Left lung (tissue), 10 donors: ENCODE results near the gene RBM19. TPM values are rescaled to one million over a fixed set of nuclear protein-coding genes. Genes with fewer than 3 reads are reported as not detected.
"Not testable (repeated sequence)": the region's sequence is repeated elsewhere in the genome, so short reads cannot be mapped to it uniquely, and the experiment has no call there.

Experiments used
- ATAC-seq: fragments of 200-7000 bp; cut with Tn5 transposase; one replicate; pipeline ENCODE4 v1.9.1; 2020; ENCODE audit warnings: moderate library complexity
- DNase-seq, 4 donors: peaks; one replicate each; pipeline ENCODE4 v3.0.0-alpha.2; 2013 to 2020
- H3K27ac ChIP-seq, 2 donors: fragments of 200-600 bp; sonication (generic) in 1 of 2; one replicate each; pipeline versions ENCODE4 v1.5.0 to v1.8.0; 2020 to 2021
- H3K27me3 ChIP-seq, 2 donors: fragments of 200-600 bp; sonication (generic) in 1 of 2; one replicate each; pipeline versions ENCODE4 v1.5.0 to v1.8.0; 2020 to 2021
- H3K36me3 ChIP-seq, 2 donors: fragments of 200-600 bp; sonication (generic) in 1 of 2; one replicate each; pipeline versions ENCODE4 v1.5.0 to v1.8.0; 2020 to 2021
- H3K4me1 ChIP-seq, 2 donors: fragments of 200-600 bp; one replicate each; pipeline ENCODE4 v1.8.0; 2021
- H3K4me3 ChIP-seq, 2 donors: fragments of 200-600 bp; sonication (generic) in 1 of 2; one replicate each; pipeline versions ENCODE4 v1.5.0 to v1.8.0; 2020 to 2021; ENCODE audit warnings: mild to moderate bottlenecking in 1 of 2
- H3K9me3 ChIP-seq, 2 donors: fragments of 200-600 bp; sonication (generic) in 1 of 2; one replicate each; pipeline versions ENCODE4 v1.5.0 to v1.8.0; 2020 to 2021
- CTCF ChIP-seq, 2 donors: fragments of 200-600 bp; sonication (generic) in 1 of 2; IDR thresholded peaks; one replicate each; pipeline versions ENCODE4 v1.5.0 to v1.8.0; 2021; ENCODE audit warnings: antibody characterized with exemption in 2 of 2
- intact Hi-C, 2 donors: fragments of 100-400 bp; cut with DNase I; formaldehyde crosslinking; loops; one replicate each; pipeline versions ENCODE4 v1.11.2 to v1.14.2; 2022
- polyA plus RNA-seq, 6 donors: library from polyadenylated mRNA; unstranded; fragments of 120-200 nt; gene quantifications; one replicate each; pipeline ENCODE4 v1.2.1, GENCODE V29; 2013; ENCODE audit not compliant: insufficient read length in 6 of 6
- total RNA-seq, 2 donors: library from RNA; stranded (reverse); fragmentation: NEBNext Ultra II Directional; extraction: Animal tissue kit (Norgen Biotek cat#: 25700); gene quantifications; one replicate each; pipeline ENCODE4 v1.2.1, GENCODE V29; 2021
- donor health status: DM: no; HTN: yes; CAD: no.
- donor health status: DM: no; HTN: no; CAD: no.

RBM19 gene
- total and polyA plus RNA-seq, 8 donors = 21.5 to 33.4 (median 31.2) TPM

DNA sequence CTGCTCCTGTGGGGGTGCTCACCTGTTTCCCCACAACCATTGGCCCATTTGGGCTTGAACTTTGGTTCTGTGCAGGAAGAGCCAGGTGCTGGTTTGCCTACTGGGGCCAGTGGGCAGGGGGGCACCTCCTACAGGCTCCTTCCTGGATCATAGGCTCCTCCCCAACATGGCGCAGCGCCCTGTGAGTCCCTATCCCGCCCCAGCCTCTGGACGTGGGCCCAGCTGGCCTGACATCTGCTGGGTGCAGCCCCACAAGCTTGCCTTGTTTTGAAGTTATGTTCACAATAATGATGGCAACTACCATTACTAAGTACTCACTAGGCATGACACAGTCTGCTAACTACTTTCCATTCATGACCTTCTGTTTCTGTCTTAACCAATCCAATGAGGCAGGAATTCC, 147.8 kb downstream of the RBM19 start:
- TF ChIP-seq CTCF (IDR thresholded peaks at IDR 0.05) = no peak
- DNase-seq = no peak
- Histone ChIP-seq H3K4me3 (no peak overlapping the region), H3K4me1 (no peaks in the 10 kb centered on the region), H3K27me3 (no peaks in the 10 kb centered on the region), H3K27ac (no peak overlapping the region), H3K36me3 (peaks cover 0 to 49% of the 10 kb centered on the region in 2 donors), H3K9me3 (no peaks in the 10 kb centered on the region)
- no peak for ATAC-seq
- intact Hi-C loops = no loop called here

- Histone ChIP-seq H3K27ac (no peak overlapping the region), H3K4me3 (no peak overlapping the region), H3K36me3 (peaks cover 0 to 40% of the 10 kb centered on the region in 2 donors), H3K9me3 (peaks cover 0 to 4% of the 10 kb centered on the region in 2 donors), H3K27me3 (no peaks in the 10 kb centered on the region), H3K4me1 (no peaks in the 10 kb centered on the region)
- intact Hi-C loops = no loop called here
- TF ChIP-seq CTCF (IDR thresholded peaks at IDR 0.05) = no peak
- ATAC-seq (no peak), DNase-seq (no peak)
These were observed 149.3 kb downstream of the RBM19 start for GRCh38 chr12:113816866-113817265.

DNA sequence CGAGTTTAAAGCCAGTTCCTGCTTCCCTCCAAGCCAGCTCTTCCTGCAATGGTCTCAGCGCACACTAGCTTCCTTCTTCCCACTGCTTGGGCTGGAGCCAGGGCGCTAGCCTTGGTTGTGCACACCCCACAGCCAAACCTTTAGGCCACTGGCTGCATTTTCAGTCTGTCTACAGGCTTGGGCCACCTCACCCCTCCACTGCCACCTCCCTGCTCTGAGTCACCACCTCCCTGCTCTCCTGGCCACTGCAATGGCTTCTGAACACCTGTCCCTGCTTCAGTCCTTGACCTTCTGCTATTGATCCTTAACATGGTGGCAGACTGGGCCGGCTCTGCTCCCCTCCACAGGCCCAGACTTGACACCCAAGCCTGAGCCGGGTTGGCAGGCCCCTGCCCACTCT, 151.1 kb downstream of the RBM19 start:
- no peak for TF ChIP-seq CTCF (IDR thresholded peaks at IDR 0.05)
- Histone ChIP-seq H3K4me3 (no peak overlapping the region), H3K27me3 (no peaks in the 10 kb centered on the region), H3K4me1 (no peaks in the 10 kb centered on the region), H3K27ac (no peak overlapping the region), H3K36me3 (peaks cover 0 to 30% of the 10 kb centered on the region in 2 donors), H3K9me3 (peaks cover 0 to 11% of the 10 kb centered on the region in 2 donors)
- intact Hi-C loops = no loop called here
- no peak for ATAC-seq
- no peak for DNase-seq

DNA sequence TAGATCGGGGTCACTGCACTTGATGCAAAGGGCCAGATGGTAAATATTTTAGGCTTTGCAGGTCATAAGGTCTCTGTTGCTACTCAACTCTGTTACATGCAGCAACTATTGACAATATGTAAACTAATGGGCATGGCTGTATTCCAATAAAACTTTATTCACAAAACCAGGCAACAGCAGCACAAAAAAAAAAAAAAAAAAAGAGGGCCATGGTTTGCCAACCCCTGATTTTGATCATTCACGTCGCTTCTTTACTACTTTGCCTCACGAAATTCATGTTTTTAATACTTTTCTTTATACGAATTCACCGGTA, 152.9 kb downstream of the RBM19 start:
- no peak overlapping the region for H3K4me3 ChIP-seq
- no peak for TF ChIP-seq CTCF (IDR thresholded peaks at IDR 0.05)
- DNase-seq (no peak), ATAC-seq (no peak)
- H3K36me3 ChIP-seq = peaks cover 0 to 30% of the 10 kb centered on the region in 2 donors
- intact Hi-C loops = no loop called here
- no peaks in the 10 kb centered on the region for H3K4me1 ChIP-seq
- H3K27ac ChIP-seq = no peak overlapping the region
- no peaks in the 10 kb centered on the region for H3K27me3 ChIP-seq
- peaks cover 0 to 11% of the 10 kb centered on the region in 2 donors for H3K9me3 ChIP-seq

DNA sequence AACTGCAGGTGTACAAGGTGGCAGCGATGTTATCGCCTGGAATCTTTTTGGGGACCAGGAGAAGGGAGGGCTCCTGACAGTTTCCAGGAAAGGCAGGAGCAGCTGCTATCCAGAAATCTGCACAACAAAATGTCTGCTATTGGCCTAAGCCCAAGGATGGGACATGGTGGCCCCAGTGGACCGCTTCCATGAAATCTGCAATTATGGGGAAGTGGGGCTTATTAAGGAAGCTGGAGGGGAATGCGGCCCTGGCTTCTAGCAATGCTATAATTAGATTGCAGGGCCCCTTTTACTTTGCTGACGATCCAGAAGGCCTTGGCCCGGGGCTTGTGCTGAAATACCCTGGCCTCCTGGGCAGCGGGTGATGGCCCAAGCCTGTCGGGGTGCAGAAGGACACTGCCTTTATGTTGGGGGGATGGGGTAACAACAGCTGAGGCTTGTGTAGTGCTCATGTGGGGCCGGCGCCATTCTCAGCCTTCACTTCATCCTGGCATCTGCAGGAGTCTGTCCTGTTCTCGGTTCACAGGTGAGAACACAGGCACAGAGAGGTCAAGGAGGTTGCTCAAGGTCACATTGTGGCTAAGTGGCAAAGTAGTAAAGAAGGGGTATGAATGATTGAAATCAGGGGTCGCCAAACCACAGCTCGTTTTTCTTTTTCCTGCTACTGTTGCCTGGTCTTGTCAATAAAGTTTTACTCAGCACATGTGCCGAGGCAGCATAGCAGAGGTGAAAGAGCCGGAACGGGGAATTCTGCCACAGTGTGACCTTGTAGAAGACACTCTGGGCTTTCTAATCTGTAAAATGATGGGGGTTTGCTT, 153.5 kb downstream of the RBM19 start:
- H3K4me3 ChIP-seq = no peak overlapping the region
- H3K4me1 ChIP-seq = no peaks in the 10 kb centered on the region
- H3K27me3 ChIP-seq = no peaks in the 10 kb centered on the region
- peaks cover 0 to 11% of the 10 kb centered on the region in 2 donors for H3K9me3 ChIP-seq
- ATAC-seq = no peak
- H3K27ac ChIP-seq = no peak overlapping the region
- DNase-seq = no peak
- TF ChIP-seq CTCF (IDR thresholded peaks at IDR 0.05) = no peak
- peaks cover 0 to 29% of the 10 kb centered on the region in 2 donors for H3K36me3 ChIP-seq
- intact Hi-C loops = no loop called here

GRCh38 chr12:113809462-113810220, 156.5 kb downstream of the RBM19 start:
- H3K27ac ChIP-seq = not testable (repeated sequence)
- peaks cover 0 to 11% of the 10 kb centered on the region in 2 donors for H3K36me3 ChIP-seq

More at GRCh38 chr12:113809462-113810220, 156.5 kb downstream of the RBM19 start:
- ATAC-seq, intact Hi-C loops, DNase-seq, H3K27me3 ChIP-seq, H3K4me3 ChIP-seq, H3K4me1 ChIP-seq: not testable (repeated sequence)
- peaks cover 0 to 16% of the 10 kb centered on the region in 2 donors for H3K9me3 ChIP-seq
